SK-N-SH treated with all-trans-retinoic acid at 6 μM for 48 hours (cell line): ENCODE results near the gene JUN.

Experiments
- BACH2 ChIP-seq: fragments of 250-450 bp; sonication (Bioruptor Pico); IDR thresholded peaks from 2 replicates; pipeline ENCODE4 v1.9.0; 2021; ENCODE audit warnings: mild to moderate bottlenecking, borderline replicate concordance
- CSDC2 ChIP-seq: fragments of 250-450 bp; sonication (Bioruptor Pico); IDR thresholded peaks from 2 replicates; pipeline ENCODE4 v1.5.0; 2020; ENCODE audit warnings: mild to moderate bottlenecking, moderate library complexity
- OSR1 ChIP-seq: fragments of 250-450 bp; sonication (Bioruptor Pico); IDR thresholded peaks from 2 replicates; pipeline ENCODE4 v1.8.0; 2022; ENCODE audit warnings: moderate library complexity, mild to moderate bottlenecking, inconsistent platforms
- RARB ChIP-seq: fragments of 250-450 bp; sonication (Bioruptor Pico); IDR thresholded peaks from 2 replicates; pipeline ENCODE4 v1.8.0; 2021; ENCODE audit warnings: mild to moderate bottlenecking, moderate library complexity
- ZC3H10 ChIP-seq: fragments of 250-450 bp; sonication (Bioruptor Pico); IDR thresholded peaks from 2 replicates; pipeline ENCODE4 v1.5.1; 2021; ENCODE audit warnings: mild to moderate bottlenecking, moderate library complexity
- ZFP3 ChIP-seq: fragments of 250-450 bp; sonication (Bioruptor Pico); IDR thresholded peaks from 2 replicates; pipeline ENCODE4 v1.5.0; 2020; ENCODE audit warnings: mild to moderate bottlenecking, moderate library complexity
- ZFP30 ChIP-seq: fragments of 450-650 bp; formaldehyde crosslinking; IDR thresholded peaks from 2 replicates; pipeline ENCODE4 v1.5.0; 2022; ENCODE audit warnings: mild to moderate bottlenecking, moderate library complexity
- ZNF565 ChIP-seq: fragments of 450-650 bp; formaldehyde crosslinking; conservative IDR thresholded peaks from 2 replicates; pipeline ENCODE4 v1.5.0; 2020; ENCODE audit warnings: low read depth, mild to moderate bottlenecking, moderate library complexity
- ZNF8 ChIP-seq: fragments of 450-650 bp; formaldehyde crosslinking; IDR thresholded peaks from 2 replicates; pipeline ENCODE4 v1.5.0; 2020; ENCODE audit warnings: mild to moderate bottlenecking, moderate library complexity
- TF ChIP-seq, protein P1 (sequence below): fragments of 250-450 bp; sonication (Bioruptor Pico); IDR thresholded peaks from 2 replicates; pipeline ENCODE4 v1.5.1; 2021; ENCODE audit warnings: mild to moderate bottlenecking, moderate library complexity
- TF ChIP-seq, protein P2 (sequence below): fragments of 250-450 bp; sonication (Bioruptor Pico); IDR thresholded peaks from 2 replicates; pipeline ENCODE4 v1.8.0; 2020; ENCODE audit warnings: mild to moderate bottlenecking, moderate library complexity, borderline replicate concordance
- TF ChIP-seq, protein P3 (sequence below): fragments of 250-450 bp; sonication (Bioruptor Pico); IDR thresholded peaks from 2 replicates; pipeline ENCODE4 v1.5.1; 2020; ENCODE audit warnings: low read depth, mild to moderate bottlenecking, moderate library complexity

DNA sequence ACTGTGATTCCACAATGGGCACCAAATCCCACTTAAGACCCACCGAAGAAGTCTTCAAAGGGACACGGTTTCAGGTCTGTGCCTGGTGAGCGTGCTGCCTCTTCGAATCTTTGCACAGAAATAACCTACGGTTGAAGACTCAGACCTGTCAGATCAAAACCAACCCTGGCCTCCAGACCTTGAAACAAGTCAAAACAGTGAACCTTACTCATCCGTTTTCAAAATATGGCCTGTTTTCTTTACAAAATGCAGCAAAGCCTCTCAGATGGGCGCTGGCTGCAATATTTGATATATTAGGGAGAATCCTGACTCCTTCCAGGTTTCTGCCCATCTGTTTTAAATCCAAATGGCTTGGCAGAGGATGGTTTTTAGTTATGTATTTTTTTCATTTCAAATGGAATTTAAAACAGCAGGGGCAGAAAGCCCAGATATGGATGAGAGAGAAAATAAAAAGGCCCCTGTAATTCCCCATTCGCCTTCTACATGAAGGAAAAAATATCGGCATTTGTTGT lies 14.0 kb downstream of the JUN start:
- TF ChIP-seq RARB (CRISPR knock-in tag) (no peak), BACH2 (no peak), ZNF8 (CRISPR knock-in tag) (no peak), ZC3H10 (no peak), CSDC2 (CRISPR knock-in tag) (no peak), OSR1 (CRISPR knock-in tag) (no peak), ZFP30 (CRISPR knock-in tag) (no peak), ZNF565 (CRISPR knock-in tag) (no peak), ZFP3 (CRISPR knock-in tag) (no peak)
- TF ChIP-seq, protein P1, sequence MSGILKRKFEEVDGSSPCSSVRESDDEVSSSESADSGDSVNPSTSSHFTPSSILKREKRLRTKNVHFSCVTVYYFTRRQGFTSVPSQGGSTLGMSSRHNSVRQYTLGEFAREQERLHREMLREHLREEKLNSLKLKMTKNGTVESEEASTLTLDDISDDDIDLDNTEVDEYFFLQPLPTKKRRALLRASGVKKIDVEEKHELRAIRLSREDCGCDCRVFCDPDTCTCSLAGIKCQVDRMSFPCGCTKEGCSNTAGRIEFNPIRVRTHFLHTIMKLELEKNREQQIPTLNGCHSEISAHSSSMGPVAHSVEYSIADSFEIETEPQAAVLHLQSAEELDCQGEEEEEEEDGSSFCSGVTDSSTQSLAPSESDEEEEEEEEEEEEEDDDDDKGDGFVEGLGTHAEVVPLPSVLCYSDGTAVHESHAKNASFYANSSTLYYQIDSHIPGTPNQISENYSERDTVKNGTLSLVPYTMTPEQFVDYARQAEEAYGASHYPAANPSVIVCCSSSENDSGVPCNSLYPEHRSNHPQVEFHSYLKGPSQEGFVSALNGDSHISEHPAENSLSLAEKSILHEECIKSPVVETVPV: no peak
- TF ChIP-seq, protein P2, sequence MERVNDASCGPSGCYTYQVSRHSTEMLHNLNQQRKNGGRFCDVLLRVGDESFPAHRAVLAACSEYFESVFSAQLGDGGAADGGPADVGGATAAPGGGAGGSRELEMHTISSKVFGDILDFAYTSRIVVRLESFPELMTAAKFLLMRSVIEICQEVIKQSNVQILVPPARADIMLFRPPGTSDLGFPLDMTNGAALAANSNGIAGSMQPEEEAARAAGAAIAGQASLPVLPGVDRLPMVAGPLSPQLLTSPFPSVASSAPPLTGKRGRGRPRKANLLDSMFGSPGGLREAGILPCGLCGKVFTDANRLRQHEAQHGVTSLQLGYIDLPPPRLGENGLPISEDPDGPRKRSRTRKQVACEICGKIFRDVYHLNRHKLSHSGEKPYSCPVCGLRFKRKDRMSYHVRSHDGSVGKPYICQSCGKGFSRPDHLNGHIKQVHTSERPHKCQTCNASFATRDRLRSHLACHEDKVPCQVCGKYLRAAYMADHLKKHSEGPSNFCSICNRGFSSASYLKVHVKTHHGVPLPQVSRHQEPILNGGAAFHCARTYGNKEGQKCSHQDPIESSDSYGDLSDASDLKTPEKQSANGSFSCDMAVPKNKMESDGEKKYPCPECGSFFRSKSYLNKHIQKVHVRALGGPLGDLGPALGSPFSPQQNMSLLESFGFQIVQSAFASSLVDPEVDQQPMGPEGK (CRISPR knock-in tag): no peak
- TF ChIP-seq, protein P3, sequence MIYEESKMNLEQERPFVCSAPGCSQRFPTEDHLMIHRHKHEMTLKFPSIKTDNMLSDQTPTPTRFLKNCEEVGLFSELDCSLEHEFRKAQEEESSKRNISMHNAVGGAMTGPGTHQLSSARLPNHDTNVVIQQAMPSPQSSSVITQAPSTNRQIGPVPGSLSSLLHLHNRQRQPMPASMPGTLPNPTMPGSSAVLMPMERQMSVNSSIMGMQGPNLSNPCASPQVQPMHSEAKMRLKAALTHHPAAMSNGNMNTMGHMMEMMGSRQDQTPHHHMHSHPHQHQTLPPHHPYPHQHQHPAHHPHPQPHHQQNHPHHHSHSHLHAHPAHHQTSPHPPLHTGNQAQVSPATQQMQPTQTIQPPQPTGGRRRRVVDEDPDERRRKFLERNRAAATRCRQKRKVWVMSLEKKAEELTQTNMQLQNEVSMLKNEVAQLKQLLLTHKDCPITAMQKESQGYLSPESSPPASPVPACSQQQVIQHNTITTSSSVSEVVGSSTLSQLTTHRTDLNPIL: no peak
